Neuronal stem cell (in vitro differentiated cells): ENCODE results near the gene TBPL1.

Experiments
- DNase-seq: peaks from one replicate; pipeline ENCODE4 v3.0.0-alpha.2; 2013; ENCODE audit warnings: low spot score
- H2AFZ ChIP-seq: one replicate; pipeline ENCODE4 v1.6.1; 2013; ENCODE audit warnings: mild to moderate bottlenecking, low read length, inconsistent platforms
- H2AK5ac ChIP-seq: 2 replicates; pipeline ENCODE4 v1.6.1; 2013; ENCODE audit warnings: low read depth, mild to moderate bottlenecking, inconsistent platforms, low read length, moderate library complexity, mixed read lengths
- H2BK120ac ChIP-seq: 2 replicates; pipeline ENCODE4 v1.6.1; 2013; ENCODE audit warnings: low read depth, mild to moderate bottlenecking, inconsistent platforms, low read length, moderate library complexity, mixed read lengths
- H2BK12ac ChIP-seq: one replicate; pipeline ENCODE4 v1.6.1; 2013; ENCODE audit warnings: low read length, inconsistent platforms
- H2BK15ac ChIP-seq: 2 replicates; pipeline ENCODE4 v1.6.1; 2013; ENCODE audit warnings: mild to moderate bottlenecking, low read length, inconsistent platforms, mixed read lengths
- H2BK5ac ChIP-seq: one replicate; pipeline ENCODE4 v1.6.1; 2013; ENCODE audit warnings: inconsistent platforms, mild to moderate bottlenecking, low read length, moderate library complexity
- H3K14ac ChIP-seq: one replicate; pipeline ENCODE4 v1.6.1; 2013; ENCODE audit warnings: low read length, inconsistent platforms
- H3K18ac ChIP-seq: 2 replicates; pipeline ENCODE4 v1.6.1; 2013; ENCODE audit warnings: low read length, inconsistent platforms
- H3K23ac ChIP-seq: 2 replicates; pipeline ENCODE4 v1.6.1; 2013; ENCODE audit warnings: low read depth, mild to moderate bottlenecking, mixed read lengths, low read length, inconsistent platforms; ENCODE audit not compliant: poor library complexity
- H3K27ac ChIP-seq: replicated peaks from 3 replicates; pipeline ENCODE4 v1.5.1; 2013; ENCODE audit warnings: low read length, inconsistent platforms
- H3K27me3 ChIP-seq, 3 experiments: 2 replicates each; pipeline ENCODE4 v1.6.1; 2013; ENCODE audit warnings: low read length in 3 of 3, mild to moderate bottlenecking in 2 of 3, inconsistent platforms in 1 of 3, low read depth in 1 of 3, mixed read lengths in 1 of 3, moderate library complexity in 1 of 3; ENCODE audit not compliant: control insufficient read depth in 3 of 3, insufficient read depth in 3 of 3
- H3K36me3 ChIP-seq, 2 donors: replicated peaks in 1 of 2; 2 replicates each; pipeline ENCODE4 v1.6.1; 2013; ENCODE audit warnings: low read length in 2 of 2; ENCODE audit not compliant: control insufficient read depth in 2 of 2, insufficient read depth in 2 of 2
- H3K4ac ChIP-seq: 2 replicates; pipeline ENCODE4 v1.6.1; 2013; ENCODE audit warnings: inconsistent platforms, mild to moderate bottlenecking, low read length, moderate library complexity
- H3K4me1 ChIP-seq, 2 donors: 1 replicate in 1 of 2; 2 replicates in 1 of 2; pipeline ENCODE4 v1.6.1; 2013; ENCODE audit warnings: low read length in 2 of 2, low read depth in 1 of 2; ENCODE audit not compliant: control insufficient read depth in 2 of 2, insufficient read depth in 1 of 2
- H3K4me2 ChIP-seq: one replicate; pipeline ENCODE4 v1.6.1; 2013; ENCODE audit warnings: mild to moderate bottlenecking, low read length, inconsistent platforms; ENCODE audit not compliant: insufficient read depth, poor library complexity, severe bottlenecking
- H3K4me3 ChIP-seq, 2 donors: 2 replicates each; pipeline ENCODE4 v1.5.1; 2013; ENCODE audit warnings: low read length in 2 of 2, mild to moderate bottlenecking in 2 of 2, inconsistent platforms in 1 of 2, moderate library complexity in 1 of 2
- H3K79me1 ChIP-seq: one replicate; pipeline ENCODE4 v1.6.1; 2013; ENCODE audit warnings: low read depth, mild to moderate bottlenecking, inconsistent platforms, low read length, moderate library complexity
- H3K9ac ChIP-seq: one replicate; pipeline ENCODE4 v1.6.1; 2013; ENCODE audit warnings: mild to moderate bottlenecking, low read depth, low read length, inconsistent platforms; ENCODE audit not compliant: poor library complexity
- H3K9me3 ChIP-seq, 2 donors: replicated peaks in 1 of 2; 2 replicates each; pipeline versions ENCODE3 to v1.6.1; 2013; ENCODE audit warnings: low read length in 2 of 2, mild to moderate bottlenecking in 2 of 2, inconsistent platforms in 1 of 2, low read depth in 1 of 2, mixed read lengths in 1 of 2, moderate library complexity in 1 of 2; ENCODE audit not compliant: control insufficient read depth in 2 of 2, insufficient read depth in 1 of 2
- H4K8ac ChIP-seq: one replicate; pipeline ENCODE4 v1.6.1; 2013; ENCODE audit warnings: low read depth, mild to moderate bottlenecking, inconsistent platforms, low read length, moderate library complexity
- H4K91ac ChIP-seq: one replicate; pipeline ENCODE4 v1.6.1; 2013; ENCODE audit warnings: low read length, low read depth, mild to moderate bottlenecking, inconsistent platforms; ENCODE audit not compliant: poor library complexity
- WGBS, 2 donors: extraction: QIAGEN DNeasy Blood & Tissue Kit; methylation state at CpG; one replicate each; pipeline ENCODE4 v1.1.7; 2013; ENCODE audit warnings: missing lambda C conversion rate in 2 of 2, mixed read lengths in 1 of 2; ENCODE audit not compliant: insufficient read length in 2 of 2, insufficient replicate concordance in 1 of 2; ENCODE audit errors: extremely low coverage in 2 of 2; 5-methylcytosine and 5-hydroxymethylcytosine counted together

Gene TBPL1

GRCh38 chr6:133938533-133938932 lies 14.5 kb upstream of the TBPL1 start:
- Histone ChIP-seq H3K4me3 (no peak overlapping the region), H3K4ac (no peak overlapping the region), H3K9me3 (peaks cover 0 to 5% of the 10 kb centered on the region in 2 donors), H3K79me1 (no peaks in the 10 kb centered on the region), H3K14ac (no peak overlapping the region), H3K27me3 (peaks cover 0 to 3% (median 0%) of the 10 kb centered on the region in 3 experiments), H2AK5ac (no peak overlapping the region), H2BK15ac (no peak overlapping the region), H4K91ac (no peak overlapping the region), H2BK120ac (no peak overlapping the region), H3K18ac (no peak overlapping the region), H3K4me1 (no peaks in the 10 kb centered on the region), H2BK12ac (no peak overlapping the region), H4K8ac (no peak overlapping the region), H2BK5ac (no peak overlapping the region), H2AFZ (no peak overlapping the region), H3K9ac (no peak overlapping the region), H3K4me2 (no peak overlapping the region), H3K23ac (no peak overlapping the region), H3K27ac (no peak overlapping the region), H3K36me3 (no peaks in the 10 kb centered on the region)
- no peak for DNase-seq
- no CpG with 5 or more reads among the region's 1 CpG for WGBS, 2 donors

- peaks cover 0 to 3% (median 0%) of the 10 kb centered on the region in 3 experiments for H3K27me3 ChIP-seq
- no peak overlapping the region for H3K4me2 ChIP-seq
- no peak overlapping the region for H2BK120ac ChIP-seq
- H4K8ac ChIP-seq, result no peak overlapping the region
- no peak overlapping the region for H2AFZ ChIP-seq
- H3K4ac ChIP-seq, result no peak overlapping the region
- no peak overlapping the region for H4K91ac ChIP-seq
- no CpG with 5 or more reads among the region's 8 CpGs for WGBS, 2 donors
- no peaks in the 10 kb centered on the region for H3K36me3 ChIP-seq
- H3K79me1 ChIP-seq, result no peaks in the 10 kb centered on the region
- H3K9ac ChIP-seq, result no peak overlapping the region
- no peak overlapping the region for H2BK12ac ChIP-seq
- H3K23ac ChIP-seq, result no peak overlapping the region
- no peaks in the 10 kb centered on the region for H3K4me1 ChIP-seq
- no peak overlapping the region for H3K27ac ChIP-seq
- H2BK5ac ChIP-seq, result no peak overlapping the region
- no peak overlapping the region for H2BK15ac ChIP-seq
- peaks cover 0 to 5% of the 10 kb centered on the region in 2 donors for H3K9me3 ChIP-seq
- DNase-seq, result no peak
- no peak overlapping the region for H3K18ac ChIP-seq
- no peak overlapping the region for H3K14ac ChIP-seq
- H3K4me3 ChIP-seq, result no peak overlapping the region
- H2AK5ac ChIP-seq, result no peak overlapping the region
Observed at GRCh38 chr6:133939778-133940667, 13.0 kb upstream of the TBPL1 start.

- no peak overlapping the region for H3K4me3 ChIP-seq
- no peak overlapping the region for H3K9ac ChIP-seq
- no peaks in the 10 kb centered on the region for H3K36me3 ChIP-seq
- peaks cover 0 to 5% of the 10 kb centered on the region in 2 donors for H3K9me3 ChIP-seq
- H4K8ac ChIP-seq, result no peak overlapping the region
- H3K4ac ChIP-seq, result no peak overlapping the region
- H3K4me2 ChIP-seq, result no peak overlapping the region
- no peak overlapping the region for H3K27ac ChIP-seq
- H3K14ac ChIP-seq, result no peak overlapping the region
- H2BK12ac ChIP-seq, result no peak overlapping the region
- no peak overlapping the region for H2BK15ac ChIP-seq
- H3K18ac ChIP-seq, result no peak overlapping the region
- H2AK5ac ChIP-seq, result no peak overlapping the region
- WGBS, 2 donors, result no CpG with 5 or more reads among the region's 3 CpGs
- no peak overlapping the region for H2AFZ ChIP-seq
- no peak overlapping the region for H2BK120ac ChIP-seq
- H3K4me1 ChIP-seq, result no peaks in the 10 kb centered on the region
- H3K27me3 ChIP-seq, result peaks cover 0 to 7% (median 0%) of the 10 kb centered on the region in 3 experiments
- no peak overlapping the region for H4K91ac ChIP-seq
- no peak overlapping the region for H2BK5ac ChIP-seq
- DNase-seq, result no peak
- no peak overlapping the region for H3K23ac ChIP-seq
- no peaks in the 10 kb centered on the region for H3K79me1 ChIP-seq
Observed at GRCh38 chr6:133945158-133945557, 7.9 kb upstream of the TBPL1 start.

GRCh38 chr6:133947302-133947900 lies 5.6 kb upstream of the TBPL1 start:
- Histone ChIP-seq H3K79me1 (no peaks in the 10 kb centered on the region), H3K36me3 (no peaks in the 10 kb centered on the region), H2AK5ac (no peak overlapping the region), H2BK5ac (no peak overlapping the region), H3K9ac (no peak overlapping the region), H3K27ac (no peak overlapping the region), H3K4me1 (peaks cover 0 to 3% of the 10 kb centered on the region in 2 donors), H3K27me3 (peaks cover 0 to 7% (median 0%) of the 10 kb centered on the region in 3 experiments), H3K23ac (no peak overlapping the region), H2BK15ac (no peak overlapping the region), H3K18ac (no peak overlapping the region), H3K4me3 (no peak overlapping the region), H4K91ac (no peak overlapping the region), H2BK12ac (no peak overlapping the region), H3K4ac (no peak overlapping the region), H3K14ac (no peak overlapping the region), H3K4me2 (no peak overlapping the region), H2BK120ac (no peak overlapping the region), H4K8ac (no peak overlapping the region), H3K9me3 (no peaks in the 10 kb centered on the region), H2AFZ (no peak overlapping the region)
- DNase-seq, result no peak
- no CpG with 5 or more reads among the region's 1 CpG for WGBS, 2 donors
